Ramos (cell line): Measurements from ENCODE around the gene PARK7.

Experiments used
- in situ Hi-C: fragments of 300-500 bp; cut with MboI; formaldehyde crosslinking; loops from one replicate; pipeline ENCODE4 v1.14.3; 2022; ENCODE audit warnings: low sequenced_read_pairs; ENCODE audit not compliant: unreplicated experiment

PARK7 gene

GRCh38 chr1:8004803-8005573, 43.5 kb downstream of the PARK7 start:
- in situ Hi-C loops, result loop anchor here (25.0 kb wide), 2 partner anchors 557 to 832 kb away; no protein-coding TSS in a partner anchor

- in situ Hi-C loops, result loop anchor here (25.0 kb wide), 2 partner anchors 556 to 831 kb away; no protein-coding TSS in a partner anchor
These were observed 44.8 kb downstream of the PARK7 start for GRCh38 chr1:8006037-8006963.

- in situ Hi-C loops, result loop anchor here (25.0 kb wide), 2 partner anchors 553 to 828 kb away; no protein-coding TSS in a partner anchor
These were observed 47.8 kb downstream of the PARK7 start for GRCh38 chr1:8009043-8010002.

GRCh38 chr1:8010080-8010664, 48.7 kb downstream of the PARK7 start:
- in situ Hi-C loops, result loop anchor here (25.0 kb wide), 2 partner anchors 552 to 827 kb away; no protein-coding TSS in a partner anchor

- in situ Hi-C loops, result loop anchor here (25.0 kb wide), 2 partner anchors 551 to 826 kb away; no protein-coding TSS in a partner anchor
These were observed 49.5 kb downstream of the PARK7 start for GRCh38 chr1:8011016-8011415.

GRCh38 chr1:8011923-8012858, 50.7 kb downstream of the PARK7 start:
- in situ Hi-C loops, result loop anchor here (25.0 kb wide), 2 partner anchors 550 to 825 kb away; no protein-coding TSS in a partner anchor

GRCh38 chr1:8012955-8013354, 51.4 kb downstream of the PARK7 start:
- in situ Hi-C loops, result loop anchor here (25.0 kb wide), 2 partner anchors 549 to 824 kb away; no protein-coding TSS in a partner anchor

- in situ Hi-C loops, result loop anchor here (25.0 kb wide), 2 partner anchors 549 to 824 kb away; no protein-coding TSS in a partner anchor
These were observed 51.9 kb downstream of the PARK7 start for GRCh38 chr1:8013399-8013798.

- in situ Hi-C loops, result loop anchor here (25.0 kb wide), 2 partner anchors 549 to 824 kb away; no protein-coding TSS in a partner anchor
These were observed 52.3 kb downstream of the PARK7 start for GRCh38 chr1:8013800-8014199.

- in situ Hi-C loops, result loop anchor here (25.0 kb wide), 2 partner anchors 548 to 823 kb away; no protein-coding TSS in a partner anchor
These were observed 53.0 kb downstream of the PARK7 start for GRCh38 chr1:8014381-8014988.

GRCh38 chr1:8015036-8015808, 53.7 kb downstream of the PARK7 start:
- in situ Hi-C loops, result loop anchor here (25.0 kb wide), 2 partner anchors 547 to 822 kb away; no protein-coding TSS in a partner anchor

GRCh38 chr1:8015809-8016165, 54.3 kb downstream of the PARK7 start:
- in situ Hi-C loops, result loop anchor here (25.0 kb wide), 2 partner anchors 547 to 822 kb away; no protein-coding TSS in a partner anchor

GRCh38 chr1:8016210-8016894, 54.8 kb downstream of the PARK7 start:
- in situ Hi-C loops, result loop anchor here (25.0 kb wide), 2 partner anchors 546 to 821 kb away; no protein-coding TSS in a partner anchor

GRCh38 chr1:8016895-8017241, 55.4 kb downstream of the PARK7 start:
- in situ Hi-C loops, result loop anchor here (25.0 kb wide), 2 partner anchors 545 to 820 kb away; no protein-coding TSS in a partner anchor

GRCh38 chr1:8017495-8018197, 56.1 kb downstream of the PARK7 start:
- in situ Hi-C loops, result loop anchor here (25.0 kb wide), 2 partner anchors 545 to 820 kb away; no protein-coding TSS in a partner anchor
